ENCODE results near the gene CLCN2. TPM values are rescaled to one million over a fixed set of nuclear protein-coding genes. Genes with fewer than 3 reads are reported as not detected.

Gene CLCN2
- total RNA-seq, 1 donor from 2014 or later, result 17.8 TPM

GRCh38 chr3:184399410-184399809, 38.0 kb upstream of the CLCN2 start:
- TF ChIP-seq CTCF (IDR thresholded peaks at IDR 0.05; ENCODE audit: partially characterized antibody, unreplicated experiment), result no peak
- Mint-ChIP-seq H3K36me3 (ENCODE audit: unreplicated experiment) (no peaks in the 10 kb centered on the region), H3K9me3 (ENCODE audit: unreplicated experiment) (no peaks in the 10 kb centered on the region), H3K4me1 (ENCODE audit: low read depth, unreplicated experiment) (peaks cover 5% of the 10 kb centered on the region), H3K27ac (ENCODE audit: unreplicated experiment) (no peak overlapping the region), H3K4me3 (ENCODE audit: unreplicated experiment) (no peak overlapping the region), H3K27me3 (ENCODE audit: unreplicated experiment) (peaks cover 2% of the 10 kb centered on the region)
- DNase-seq, result no peak

- Mint-ChIP-seq H3K4me1 (ENCODE audit: low read depth, unreplicated experiment) (peaks cover 5% of the 10 kb centered on the region), H3K9me3 (ENCODE audit: unreplicated experiment) (no peaks in the 10 kb centered on the region), H3K27ac (ENCODE audit: unreplicated experiment) (no peak overlapping the region), H3K27me3 (ENCODE audit: unreplicated experiment) (peaks cover 2% of the 10 kb centered on the region), H3K36me3 (ENCODE audit: unreplicated experiment) (no peaks in the 10 kb centered on the region), H3K4me3 (ENCODE audit: unreplicated experiment) (no peak overlapping the region)
- TF ChIP-seq CTCF (IDR thresholded peaks at IDR 0.05; ENCODE audit: partially characterized antibody, unreplicated experiment), result no peak
- DNase-seq, result peak; percentile 47
Observed at GRCh38 chr3:184395320-184395660, 33.9 kb upstream of the CLCN2 start.

- H3K27ac Mint-ChIP-seq (ENCODE audit: unreplicated experiment), result no peak overlapping the region
- no peaks in the 10 kb centered on the region for H3K9me3 Mint-ChIP-seq (ENCODE audit: unreplicated experiment)
Observed at GRCh38 chr3:184391266-184391665, 29.9 kb upstream of the CLCN2 start.

GRCh38 chr3:184389935-184390528, 28.6 kb upstream of the CLCN2 start:
- Mint-ChIP-seq H3K4me3 (ENCODE audit: unreplicated experiment) (no peak overlapping the region), H3K36me3 (ENCODE audit: unreplicated experiment) (no peaks in the 10 kb centered on the region), H3K27me3 (ENCODE audit: unreplicated experiment) (peaks cover 9% of the 10 kb centered on the region), H3K4me1 (ENCODE audit: low read depth, unreplicated experiment) (peaks cover 1% of the 10 kb centered on the region), H3K9me3 (ENCODE audit: unreplicated experiment) (no peaks in the 10 kb centered on the region), H3K27ac (ENCODE audit: unreplicated experiment) (no peak overlapping the region)
- DNase-seq, result no peak
- no peak for TF ChIP-seq CTCF (IDR thresholded peaks at IDR 0.05; ENCODE audit: partially characterized antibody, unreplicated experiment)

More at GRCh38 chr3:184391266-184391665, 29.9 kb upstream of the CLCN2 start:
- DNase-seq, result no peak
- no peak overlapping the region for H3K4me3 Mint-ChIP-seq (ENCODE audit: unreplicated experiment)
- peaks cover 5% of the 10 kb centered on the region for H3K4me1 Mint-ChIP-seq (ENCODE audit: low read depth, unreplicated experiment)
- H3K27me3 Mint-ChIP-seq (ENCODE audit: unreplicated experiment), result peaks cover 9% of the 10 kb centered on the region
- no peak for TF ChIP-seq CTCF (IDR thresholded peaks at IDR 0.05; ENCODE audit: partially characterized antibody, unreplicated experiment)
- no peaks in the 10 kb centered on the region for H3K36me3 Mint-ChIP-seq (ENCODE audit: unreplicated experiment)

GRCh38 chr3:184389384-184389783, 28.0 kb upstream of the CLCN2 start:
- no peaks in the 10 kb centered on the region for H3K4me1 Mint-ChIP-seq (ENCODE audit: low read depth, unreplicated experiment)
- no peaks in the 10 kb centered on the region for H3K9me3 Mint-ChIP-seq (ENCODE audit: unreplicated experiment)
- no peak overlapping the region for H3K4me3 Mint-ChIP-seq (ENCODE audit: unreplicated experiment)
- TF ChIP-seq CTCF (IDR thresholded peaks at IDR 0.05; ENCODE audit: partially characterized antibody, unreplicated experiment), result no peak
- H3K27ac Mint-ChIP-seq (ENCODE audit: unreplicated experiment), result no peak overlapping the region
- no peaks in the 10 kb centered on the region for H3K36me3 Mint-ChIP-seq (ENCODE audit: unreplicated experiment)
- H3K27me3 Mint-ChIP-seq (ENCODE audit: unreplicated experiment), result peaks cover 9% of the 10 kb centered on the region
- no peak for DNase-seq

Measured in glutamatergic neuron (in vitro differentiated cells).